BE2C (cell line): ENCODE data around the gene RCBTB2.
"Not testable (repeated sequence)": the region's sequence is repeated elsewhere in the genome, so short reads cannot be mapped to it uniquely, and the experiment has no call there.

Experiments used
- DNase-seq: peaks from one replicate; pipeline ENCODE4 v3.0.0-alpha.2; 2020
- H3K27me3 ChIP-seq: fragments of 250-450 bp; sonication (Bioruptor Pico); 2 replicates; pipeline ENCODE4 v1.5.1; 2020; ENCODE audit warnings: mild to moderate bottlenecking
- H3K36me3 ChIP-seq: fragments of 250-450 bp; sonication (Bioruptor Pico); 2 replicates; pipeline ENCODE4 v1.5.1; 2020; ENCODE audit warnings: mild to moderate bottlenecking
- H3K4me1 ChIP-seq: fragments of 250-450 bp; sonication (Bioruptor Pico); 2 replicates; pipeline ENCODE4 v1.5.1; 2020
- H3K4me3 ChIP-seq: 2 replicates; pipeline ENCODE4 v1.5.1; 2011; ENCODE audit warnings: low read depth, low read length
- H3K9me3 ChIP-seq: fragments of 250-450 bp; sonication (Bioruptor Pico); 2 replicates; pipeline ENCODE4 v1.5.1; 2020
- CTCF ChIP-seq: IDR thresholded peaks from 2 replicates; pipeline ENCODE4 v1.5.1; 2012; ENCODE audit warnings: mild to moderate bottlenecking, low read depth, low read length

The RCBTB2 gene

GRCh38 chr13:48477191-48477855 is 55.6 kb downstream of the RCBTB2 start:
- DNase-seq = no peak
- peaks cover 10% of the 10 kb centered on the region for H3K36me3 ChIP-seq
- TF ChIP-seq CTCF = no peak
- no peaks in the 10 kb centered on the region for H3K9me3 ChIP-seq
- H3K4me1 ChIP-seq = no peaks in the 10 kb centered on the region
- no peaks in the 10 kb centered on the region for H3K27me3 ChIP-seq
- no peak overlapping the region for H3K4me3 ChIP-seq

DNA sequence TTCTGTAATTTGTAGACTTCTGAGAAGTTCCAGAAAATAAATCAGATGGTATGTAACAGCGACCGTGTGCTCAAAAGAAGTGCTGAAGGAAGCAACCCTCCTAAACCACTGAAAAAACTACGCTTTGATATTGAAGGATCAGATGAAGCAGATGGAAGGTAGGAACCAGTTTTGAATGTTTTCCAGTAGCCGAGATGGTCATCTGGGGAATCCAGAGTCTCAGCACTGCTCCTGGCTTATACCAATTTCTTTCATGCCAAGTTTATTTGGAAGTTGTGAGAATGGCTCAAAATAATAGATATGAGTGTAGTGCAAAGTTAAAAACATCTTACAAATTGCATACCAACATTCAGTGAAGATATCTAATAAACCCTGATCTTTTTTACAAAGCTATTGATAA is 56.2 kb downstream of the RCBTB2 start:
- Histone ChIP-seq H3K27me3 (no peaks in the 10 kb centered on the region), H3K36me3 (peaks cover 10% of the 10 kb centered on the region), H3K9me3 (no peaks in the 10 kb centered on the region), H3K4me3 (no peak overlapping the region), H3K4me1 (no peaks in the 10 kb centered on the region)
- no peak for TF ChIP-seq CTCF
- DNase-seq = no peak

DNA sequence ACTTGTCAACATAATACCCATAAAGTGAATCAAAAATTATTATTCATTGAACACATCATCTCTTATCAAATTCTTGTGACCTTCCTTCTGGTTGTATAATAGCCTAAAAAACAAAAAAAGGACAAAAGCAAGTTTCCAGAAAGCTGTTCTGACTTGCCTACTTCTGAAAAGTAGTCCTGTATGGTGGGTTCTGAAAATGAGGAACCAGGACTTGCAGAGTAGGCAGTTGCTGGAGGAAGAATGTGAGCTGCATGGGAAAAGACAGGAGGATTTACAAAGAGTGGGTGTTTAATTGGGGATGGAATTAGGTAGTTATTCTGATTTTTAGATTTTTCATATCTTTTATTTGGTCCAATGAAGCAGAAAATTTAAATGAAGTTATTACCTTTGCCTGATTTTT is 56.7 kb downstream of the RCBTB2 start:
- Histone ChIP-seq H3K4me1 (no peaks in the 10 kb centered on the region), H3K4me3 (no peak overlapping the region), H3K36me3 (peaks cover 10% of the 10 kb centered on the region), H3K9me3 (no peaks in the 10 kb centered on the region), H3K27me3 (no peaks in the 10 kb centered on the region)
- no peak for TF ChIP-seq CTCF
- DNase-seq = no peak

DNA sequence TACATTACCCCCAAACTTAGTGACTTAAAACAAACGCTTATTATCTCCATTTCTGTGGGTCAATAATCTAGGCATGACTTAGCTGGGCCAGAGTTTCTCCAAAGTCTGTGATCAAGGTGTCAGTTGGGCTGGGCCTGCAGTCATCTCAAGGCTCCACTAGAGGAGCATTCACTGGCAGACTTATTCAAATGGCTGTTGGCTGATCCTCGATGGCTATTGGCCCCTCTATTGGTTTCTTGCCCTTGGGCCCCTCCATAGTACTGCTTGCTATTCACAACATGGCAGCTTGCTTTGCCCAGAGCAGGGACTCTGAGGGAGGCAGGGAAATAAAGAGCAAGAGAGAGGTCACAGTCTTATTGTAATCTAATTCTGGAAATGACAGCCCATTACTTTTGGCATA is 57.6 kb downstream of the RCBTB2 start:
- H3K27me3 ChIP-seq = no peaks in the 10 kb centered on the region
- no peak for DNase-seq
- H3K36me3 ChIP-seq = peaks cover 10% of the 10 kb centered on the region
- TF ChIP-seq CTCF = no peak
- H3K4me3 ChIP-seq = no peak overlapping the region
- no peaks in the 10 kb centered on the region for H3K9me3 ChIP-seq
- H3K4me1 ChIP-seq = no peaks in the 10 kb centered on the region

DNA sequence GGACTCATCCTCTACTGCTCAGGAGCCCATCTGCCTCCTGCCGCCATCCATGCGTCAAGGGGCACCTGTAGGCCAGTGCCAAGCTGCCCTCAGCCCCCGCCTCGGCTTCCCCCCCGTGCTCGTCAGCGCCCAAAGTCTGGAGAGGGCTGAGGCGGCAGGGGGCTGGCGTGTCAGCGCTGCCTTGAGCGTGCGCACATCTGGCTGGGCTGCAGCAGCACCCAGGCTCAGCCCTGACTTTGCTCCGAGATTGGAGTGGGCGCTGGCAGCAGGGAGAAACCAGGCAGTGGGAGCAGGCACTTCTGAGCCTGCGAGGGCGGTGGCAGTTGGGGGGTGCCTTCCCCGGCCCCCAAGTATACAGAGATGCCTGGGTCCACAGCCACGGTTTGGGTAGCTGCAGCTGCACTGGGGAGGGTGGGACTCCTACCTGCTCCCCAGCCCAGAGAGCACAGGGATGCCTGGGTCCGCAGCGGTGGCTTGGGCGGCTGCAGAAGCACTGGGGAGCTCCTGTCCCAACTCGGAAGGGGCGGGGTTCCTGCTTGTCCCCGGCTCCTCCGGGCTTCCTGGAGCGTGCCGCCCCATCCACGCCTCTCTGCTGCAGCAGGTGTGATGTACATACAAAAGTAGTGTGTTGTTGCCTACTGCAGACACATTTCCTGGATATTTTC is 75.2 kb downstream of the RCBTB2 start:
- H3K4me1 ChIP-seq = no peaks in the 10 kb centered on the region
- DNase-seq = no peak
- no peak for TF ChIP-seq CTCF
- H3K27me3 ChIP-seq = no peaks in the 10 kb centered on the region
- H3K4me3 ChIP-seq = no peak overlapping the region
- no peaks in the 10 kb centered on the region for H3K9me3 ChIP-seq
- H3K36me3 ChIP-seq = peaks cover 38% of the 10 kb centered on the region

- Histone ChIP-seq H3K27me3 (no peaks in the 10 kb centered on the region), H3K36me3 (peaks cover 38% of the 10 kb centered on the region)
These were observed 76.3 kb downstream of the RCBTB2 start for GRCh38 chr13:48456546-48456945.

DNA sequence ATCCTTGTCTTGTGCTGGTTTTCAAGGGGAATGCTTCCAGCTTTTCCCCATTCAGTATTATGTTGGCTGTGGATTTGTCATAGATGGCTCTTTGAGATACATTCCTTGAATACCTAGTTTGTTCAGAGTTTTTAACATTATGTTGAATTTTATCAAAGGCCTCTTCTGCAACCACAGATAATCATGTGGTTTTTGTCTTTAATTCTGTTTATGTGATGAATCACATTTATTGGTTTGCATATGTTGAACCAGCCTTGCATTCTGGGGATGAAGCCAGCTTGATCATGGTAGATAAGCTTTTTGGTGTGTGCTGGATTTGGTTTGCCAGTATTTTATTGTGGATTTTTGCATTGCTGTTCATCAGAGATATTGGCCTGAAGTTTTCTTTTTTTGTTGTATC is 81.7 kb downstream of the RCBTB2 start:
- H3K4me1 ChIP-seq, DNase-seq, H3K9me3 ChIP-seq, H3K4me3 ChIP-seq, H3K27me3 ChIP-seq: not testable (repeated sequence)
- H3K36me3 ChIP-seq = peaks cover 14% of the 10 kb centered on the region

More at GRCh38 chr13:48456546-48456945, 76.3 kb downstream of the RCBTB2 start:
- Histone ChIP-seq H3K4me3 (no peak overlapping the region), H3K9me3 (no peaks in the 10 kb centered on the region), H3K4me1 (no peaks in the 10 kb centered on the region)
- no peak for TF ChIP-seq CTCF
- DNase-seq = no peak
